Hepatocyte (in vitro differentiated cells): ENCODE data around the gene KRT78. TPM values are rescaled to one million over a fixed set of nuclear protein-coding genes. Genes with fewer than 3 reads are reported as not detected.

Experiments used
- DNase-seq: peaks from one replicate; pipeline ENCODE4 v3.0.0-alpha.2; 2016; ENCODE audit warnings: low spot score
- H2AFZ ChIP-seq: fragments of 200-600 bp; sonication (generic); 2 replicates; pipeline ENCODE4 v1.6.0; 2016; ENCODE audit warnings: antibody characterized with exemption, mild to moderate bottlenecking
- H3K27ac ChIP-seq: fragments of 200-600 bp; sonication (generic); 2 replicates; pipeline ENCODE4 v1.5.1; 2016; ENCODE audit warnings: mild to moderate bottlenecking
- H3K27me3 ChIP-seq: fragments of 200-600 bp; sonication (generic); 2 replicates; pipeline ENCODE4 v1.6.1; 2016
- H3K36me3 ChIP-seq: fragments of 200-600 bp; sonication (generic); replicated peaks from 2 replicates; pipeline ENCODE4 v1.5.1; 2016; ENCODE audit warnings: low read depth; ENCODE audit not compliant: insufficient read depth
- H3K4me1 ChIP-seq: fragments of 200-600 bp; sonication (generic); 2 replicates; pipeline ENCODE4 v1.5.1; 2016; ENCODE audit warnings: mild to moderate bottlenecking, moderate library complexity; ENCODE audit not compliant: insufficient read depth
- H3K4me2 ChIP-seq: fragments of 200-600 bp; sonication (generic); 2 replicates; pipeline ENCODE4 v1.6.0; 2016
- H3K4me3 ChIP-seq: fragments of 200-600 bp; sonication (generic); 2 replicates; pipeline ENCODE4 v1.5.1; 2016; ENCODE audit warnings: mild to moderate bottlenecking
- H3K79me2 ChIP-seq: fragments of 200-600 bp; sonication (generic); 2 replicates; pipeline ENCODE4 v1.6.0; 2017; ENCODE audit warnings: mild to moderate bottlenecking
- H3K9me2 ChIP-seq: fragments of 200-600 bp; sonication (generic); replicated peaks from 2 replicates; pipeline ENCODE4 v1.6.0; 2017; ENCODE audit warnings: mild to moderate bottlenecking; ENCODE audit not compliant: insufficient read depth
- H3K9me3 ChIP-seq: fragments of 200-600 bp; sonication (generic); 2 replicates; pipeline ENCODE4 v1.5.1; 2016; ENCODE audit warnings: low read depth, mild to moderate bottlenecking
- H4K20me1 ChIP-seq: fragments of 200-600 bp; sonication (generic); 2 replicates; pipeline ENCODE4 v1.6.0; 2016; ENCODE audit warnings: mild to moderate bottlenecking; ENCODE audit not compliant: insufficient read depth, poor library complexity, severe bottlenecking
- CTCF ChIP-seq: fragments of 200-600 bp; sonication (generic); IDR thresholded peaks from 2 replicates; pipeline ENCODE4 v1.5.1; 2016; ENCODE audit warnings: antibody characterized with exemption, mild to moderate bottlenecking; ENCODE audit not compliant: poor library complexity
- EZH2 ChIP-seq: fragments of 200-600 bp; sonication (generic); IDR thresholded peaks from 2 replicates; pipeline ENCODE4 v1.6.1; 2016; ENCODE audit warnings: antibody characterized with exemption, mild to moderate bottlenecking, borderline replicate concordance
- EZH2phosphoT487 ChIP-seq: fragments of 200-600 bp; sonication (generic); IDR thresholded peaks from one replicate; pipeline ENCODE4 v1.6.1; 2018; ENCODE audit warnings: antibody characterized with exemption, mild to moderate bottlenecking, low read depth, moderate library complexity; ENCODE audit not compliant: unreplicated experiment, severe bottlenecking
- WGBS: methylation state at CpG from one replicate; pipeline ENCODE4 v1.1.6; 2016; ENCODE audit warnings: low lambda C conversion rate; ENCODE audit errors: missing lambda C conversion rate; 5-methylcytosine and 5-hydroxymethylcytosine counted together
- polyA plus RNA-seq: library from polyadenylated mRNA; unstranded; fragments of >200 nt; fragmentation: Nextera tagmentation; extraction: Ambion mirVana; gene quantifications from 2 replicates; pipeline ENCODE4 v1.2.1, GENCODE V29; 2016
- total RNA-seq: library from RNA; depleted of rRNA; stranded (reverse); fragments of >200 nt; gene quantifications from 2 replicates; pipeline ENCODE4 v1.2.3, GENCODE V29; 2014

The KRT78 gene
- total and polyA plus RNA-seq, 2 experiments from 2014 or later: not detected

DNA sequence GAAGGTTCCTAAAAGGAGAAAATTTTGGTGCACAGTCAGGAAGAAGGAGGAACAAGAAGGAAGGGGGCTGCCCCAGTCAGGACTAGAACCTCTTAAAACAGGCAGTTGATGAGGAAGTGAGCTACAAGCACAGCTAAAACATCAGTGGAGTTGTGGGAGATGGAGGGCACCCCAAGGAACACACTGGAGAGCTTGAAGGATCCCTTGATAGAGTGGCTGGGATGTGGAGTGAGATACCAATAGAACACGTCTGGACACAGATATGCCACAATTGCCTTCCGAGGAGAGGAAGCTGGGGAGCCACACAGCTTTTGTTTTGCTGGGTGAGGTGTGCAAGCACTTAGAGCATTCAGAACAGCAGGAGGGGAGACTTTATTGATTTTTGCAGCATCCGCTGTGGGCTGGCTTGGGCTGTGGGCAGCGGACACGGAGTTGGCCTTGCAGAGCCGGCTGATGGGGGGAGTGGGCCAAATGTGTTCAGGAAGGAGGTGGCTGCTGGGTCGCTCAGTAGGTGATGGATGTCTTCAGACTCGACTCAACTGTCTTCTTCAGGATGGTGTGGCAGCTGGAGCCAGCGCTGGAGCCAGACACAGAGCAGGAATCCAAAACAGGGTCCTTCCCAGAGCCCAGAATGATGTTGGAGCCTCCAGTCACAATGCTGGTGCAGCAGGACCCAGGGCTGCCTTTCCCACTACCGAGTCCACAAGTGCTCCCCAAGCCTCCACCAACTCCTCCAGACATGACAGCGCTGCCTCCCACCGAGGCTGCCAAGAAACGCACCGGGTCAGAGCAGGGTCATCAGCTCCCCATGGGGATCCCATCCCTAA lies 10.0 kb downstream of the KRT78 start:
- no peaks in the 10 kb centered on the region for H3K79me2 ChIP-seq
- H3K27ac ChIP-seq: no peak overlapping the region
- no peaks in the 10 kb centered on the region for H3K4me1 ChIP-seq
- H3K9me3 ChIP-seq: no peaks in the 10 kb centered on the region
- H3K4me3 ChIP-seq: no peak overlapping the region
- DNase-seq: no peak
- H4K20me1 ChIP-seq: no peaks in the 10 kb centered on the region
- peaks cover 17% of the 10 kb centered on the region for H3K27me3 ChIP-seq
- no peak overlapping the region for H2AFZ ChIP-seq
- no peak overlapping the region for H3K4me2 ChIP-seq
- TF ChIP-seq CTCF (no peak), EZH2phosphoT487 (no peak), EZH2 (no peak)
- 76% methylated on average over 14 of the region's 14 CpGs for WGBS
- no peaks in the 10 kb centered on the region for H3K9me2 ChIP-seq
- no peaks in the 10 kb centered on the region for H3K36me3 ChIP-seq

DNA sequence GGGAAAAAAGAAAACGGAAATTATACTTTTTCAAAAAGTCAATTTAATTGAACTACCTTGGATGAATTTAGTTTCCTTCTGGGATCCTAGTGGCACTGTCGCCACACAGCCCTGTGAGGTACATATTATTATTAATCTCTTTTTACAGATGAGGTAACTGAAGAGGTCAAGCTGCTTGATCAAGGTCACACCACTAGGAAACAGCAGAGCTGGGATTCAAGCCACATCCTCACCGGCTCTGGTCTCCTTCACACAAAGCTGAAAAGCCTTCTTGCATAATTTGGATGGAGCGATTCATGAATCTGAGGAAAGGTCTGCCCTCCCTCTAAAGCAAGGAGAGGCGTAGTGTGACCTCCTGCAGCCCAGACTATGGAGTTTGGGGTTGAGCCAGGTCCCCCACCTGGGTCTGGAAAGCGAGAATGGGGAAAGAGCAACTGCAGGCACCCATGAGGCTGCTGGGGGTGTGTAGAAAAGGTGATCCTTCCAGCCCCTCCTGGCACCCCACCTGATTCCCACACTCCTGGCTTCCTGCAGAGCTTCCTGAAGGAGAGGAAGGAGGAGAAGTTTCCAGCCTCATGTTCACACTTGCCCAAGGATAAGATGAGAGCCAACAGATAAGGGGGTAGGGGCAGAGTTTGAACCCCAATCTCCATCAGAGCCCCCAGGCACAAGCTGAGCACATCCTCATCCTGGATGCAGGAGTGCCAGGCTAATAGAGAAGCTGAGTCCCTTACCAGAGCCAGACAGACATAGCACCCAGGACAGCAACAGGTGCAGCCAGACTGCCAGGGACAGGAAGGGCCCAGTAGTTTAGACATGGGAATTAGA lies 10.8 kb downstream of the KRT78 start:
- H3K4me2 ChIP-seq: no peak overlapping the region
- H3K4me1 ChIP-seq: no peaks in the 10 kb centered on the region
- H3K9me3 ChIP-seq: no peaks in the 10 kb centered on the region
- H3K36me3 ChIP-seq: no peaks in the 10 kb centered on the region
- TF ChIP-seq EZH2: no peak
- TF ChIP-seq CTCF: no peak
- no peak for TF ChIP-seq EZH2phosphoT487
- no peak overlapping the region for H3K27ac ChIP-seq
- no peaks in the 10 kb centered on the region for H4K20me1 ChIP-seq
- H3K4me3 ChIP-seq: no peak overlapping the region
- WGBS: 92% methylated on average over 6 of the region's 6 CpGs
- peaks cover 17% of the 10 kb centered on the region for H3K27me3 ChIP-seq
- DNase-seq: no peak
- H2AFZ ChIP-seq: no peak overlapping the region
- H3K79me2 ChIP-seq: no peaks in the 10 kb centered on the region
- no peaks in the 10 kb centered on the region for H3K9me2 ChIP-seq

GRCh38 chr12:52837413-52837741 lies 11.4 kb downstream of the KRT78 start:
- H3K27me3 ChIP-seq: peaks cover 17% of the 10 kb centered on the region
- DNase-seq: peak; percentile 46
- no peaks in the 10 kb centered on the region for H3K79me2 ChIP-seq
- no peak overlapping the region for H3K4me3 ChIP-seq
- 82% methylated on average over 9 of the region's 9 CpGs for WGBS
- H3K9me3 ChIP-seq: no peaks in the 10 kb centered on the region
- H3K36me3 ChIP-seq: no peaks in the 10 kb centered on the region
- no peak for TF ChIP-seq CTCF
- no peak for TF ChIP-seq EZH2phosphoT487
- TF ChIP-seq EZH2: no peak
- H2AFZ ChIP-seq: no peak overlapping the region
- H3K4me1 ChIP-seq: no peaks in the 10 kb centered on the region
- H3K4me2 ChIP-seq: no peak overlapping the region
- no peak overlapping the region for H3K27ac ChIP-seq
- H4K20me1 ChIP-seq: no peaks in the 10 kb centered on the region
- no peaks in the 10 kb centered on the region for H3K9me2 ChIP-seq
